ENCODE results near the gene DECR2.

DNA sequence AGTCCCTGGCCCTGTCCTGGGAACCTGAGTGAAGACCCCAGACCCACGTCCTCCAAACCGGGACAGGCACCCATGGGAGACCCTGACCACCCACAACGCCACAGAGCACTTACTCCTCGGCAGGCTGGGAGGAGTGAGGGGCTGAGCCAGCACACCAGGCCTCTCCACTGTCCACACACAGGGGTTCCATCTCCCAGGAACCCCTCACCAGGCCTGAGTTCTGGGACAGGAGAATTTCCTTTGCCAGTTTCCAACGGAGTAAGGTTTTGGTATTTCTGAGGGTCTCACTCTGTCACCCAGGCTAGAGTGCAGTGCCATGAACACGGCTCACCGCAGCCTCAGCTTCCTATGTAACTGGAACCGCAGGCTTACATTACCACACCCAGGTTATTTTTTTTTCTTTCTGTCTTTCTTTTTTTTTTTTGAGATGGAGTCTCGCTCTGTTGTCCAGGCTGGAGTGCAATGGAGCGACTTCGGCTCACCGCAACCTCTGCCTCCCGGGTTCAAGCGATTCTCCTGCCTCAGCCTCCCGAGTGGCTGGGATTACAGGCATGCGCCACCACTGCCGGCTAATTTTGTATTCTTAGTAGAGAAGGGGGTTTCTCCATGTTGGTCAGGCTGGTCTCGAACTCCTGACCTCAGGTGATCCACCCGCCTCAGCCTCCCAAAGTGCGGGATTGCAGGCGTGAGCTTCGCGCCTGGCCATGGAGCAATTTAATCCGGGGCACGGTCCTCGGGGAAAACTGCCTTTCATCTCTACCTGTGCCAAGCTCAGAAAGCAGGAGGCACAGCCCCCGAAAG lies 21.5 kb upstream of the DECR2 start:
- TF ChIP-seq POLR2AphosphoS5 (IDR thresholded peaks at IDR 0.05; ENCODE audit: insufficient read depth in 1 of 2, low read depth in 1 of 2) (no peak), POLR2A (IDR thresholded peaks at IDR 0.05) (no peak)

Data from vagina (tissue), 2 donors.